GM12891 (cell line): ENCODE data around the gene UBE2E2.

Source experiments
- POLR2A ChIP-seq: IDR thresholded peaks from 2 replicates; pipeline ENCODE4 v1.6.1; 2011; ENCODE audit warnings: low read depth, low read length, control low read depth
- POLR2AphosphoS5 ChIP-seq: IDR thresholded peaks from 2 replicates; pipeline ENCODE4 v1.6.1; 2011; ENCODE audit warnings: low read depth, low read length, control low read depth
- POU2F2 ChIP-seq: IDR thresholded peaks from 2 replicates; pipeline ENCODE4 v1.6.1; 2011; ENCODE audit warnings: low read depth, mild to moderate bottlenecking, control low read depth, low read length, moderate library complexity
- SPI1 ChIP-seq: IDR thresholded peaks from 2 replicates; pipeline ENCODE4 v1.6.1; 2011; ENCODE audit warnings: low read depth, low read length, control low read depth
- TAF1 ChIP-seq: IDR thresholded peaks from 2 replicates; pipeline ENCODE4 v1.6.1; 2011; ENCODE audit warnings: low read depth, low read length, control low read depth

DNA sequence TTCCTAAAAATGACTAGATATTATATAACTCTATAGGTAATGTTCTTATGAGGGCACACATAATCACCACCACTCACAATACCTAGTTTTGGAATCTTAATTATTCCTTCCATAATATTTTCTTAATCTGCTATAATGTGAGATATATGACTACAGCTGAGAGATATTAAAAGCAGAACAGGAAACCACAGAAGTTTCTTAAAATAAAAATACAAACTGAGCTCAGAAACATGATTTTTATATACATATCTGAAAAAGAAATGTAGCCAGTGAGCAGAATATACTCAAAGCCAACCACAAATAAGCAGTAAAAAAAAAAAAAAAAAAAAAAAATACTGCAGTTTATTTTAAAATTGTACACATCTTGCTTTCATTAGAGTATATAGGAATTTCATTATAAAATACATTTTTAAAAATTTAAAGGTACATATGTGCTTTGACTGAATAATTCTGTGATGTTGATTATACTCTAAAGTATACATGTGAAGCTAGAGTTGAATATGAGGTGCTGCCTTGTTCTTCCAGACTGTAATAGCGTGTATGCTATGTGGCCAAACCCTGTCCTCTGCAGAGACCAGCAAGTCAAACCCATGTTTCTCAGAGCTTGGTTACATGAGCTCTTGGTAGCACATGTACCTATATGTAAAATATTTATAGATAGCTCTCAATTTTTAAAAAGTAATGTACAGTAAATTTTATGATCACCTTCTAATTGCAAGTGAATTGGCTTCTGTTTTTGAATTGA lies 175.0 kb downstream of the UBE2E2 start:
- no peak for TF ChIP-seq POU2F2
- no peak for TF ChIP-seq SPI1
- no peak for TF ChIP-seq POLR2AphosphoS5
- TF ChIP-seq POLR2A: no peak
- TF ChIP-seq TAF1: no peak
